Psoas muscle (tissue), 8 donors: Measurements from ENCODE around the gene CEP250. TPM values are rescaled to one million over a fixed set of nuclear protein-coding genes. Genes with fewer than 3 reads are reported as not detected.
A peak's percentile ranks its signal among the peaks of the same experiment; 100 is the strongest.

Experiments
- ATAC-seq, 4 donors: fragments of 200-7000 bp; cut with Tn5 transposase; one replicate each; pipeline ENCODE4 v1.9.1; 2020; ENCODE audit warnings: moderate library complexity in 3 of 4, mild to moderate bottlenecking in 2 of 4
- DNase-seq, 2 donors: peaks; one replicate each; pipeline ENCODE4 v3.0.0-alpha.2; 2020
- H3K27ac ChIP-seq: fragments of 200-600 bp; one replicate; pipeline ENCODE4 v1.8.0; 2022
- H3K27me3 ChIP-seq, 3 donors: fragments of 200-600 bp in 1 of 3; one replicate each; pipeline versions ENCODE4 v1.6.1 to v1.8.0; 2013 to 2022; ENCODE audit warnings: low read length in 2 of 3, mild to moderate bottlenecking in 2 of 3, moderate library complexity in 1 of 3; ENCODE audit not compliant: insufficient read depth in 3 of 3
- H3K36me3 ChIP-seq, 2 donors: fragments of 200-600 bp in 1 of 2; one replicate each; pipeline versions ENCODE4 v1.6.1 to v1.8.0; 2013 to 2022; ENCODE audit warnings: low read depth in 1 of 2, mild to moderate bottlenecking in 1 of 2, moderate library complexity in 1 of 2; ENCODE audit not compliant: insufficient read depth in 1 of 2
- H3K4me1 ChIP-seq: fragments of 200-600 bp; one replicate; pipeline ENCODE4 v1.8.0; 2022
- H3K4me3 ChIP-seq: fragments of 200-600 bp; one replicate; pipeline ENCODE4 v1.8.0; 2022; ENCODE audit warnings: mild to moderate bottlenecking
- H3K9me3 ChIP-seq: fragments of 200-600 bp; one replicate; pipeline ENCODE4 v1.8.0; 2022
- CTCF ChIP-seq: fragments of 200-600 bp; IDR thresholded peaks from one replicate; pipeline ENCODE4 v1.8.0; 2022; ENCODE audit warnings: antibody characterized with exemption
- WGBS, 3 donors: extraction: QIAGEN DNeasy Blood & Tissue Kit; methylation state at CpG; one replicate each; pipeline versions ENCODE4 v1.1.6 to v1.1.7; 2013; 5-methylcytosine and 5-hydroxymethylcytosine counted together
- intact Hi-C, 2 donors: fragments of 100-400 bp; cut with DNase I; formaldehyde crosslinking; loops; one replicate each; pipeline versions ENCODE4 v1.11.0 to v1.14.2; 2022
- polyA plus RNA-seq, 3 donors: library from polyadenylated mRNA; stranded (reverse); fragments of 200-250 nt; gene quantifications; one replicate each; pipeline ENCODE4 v1.2.3, GENCODE V29; 2013
- total RNA-seq, 4 donors: library from RNA; stranded (reverse); fragmentation: NEBNext Ultra II Directional in 2 of 4; extraction: Animal tissue kit (Norgen Biotek cat#: 25700) in 2 of 4; gene quantifications; one replicate each; pipeline versions ENCODE4 v1.2.1 to v1.2.4, GENCODE V29; 2021 to 2023
- donor health status: healthy with polysubstance abuse.
- donor health status: DM: no; HTN: no; CAD: no; lungs with moderate emphysema.
- donor health status: Bipolar disorder and iron deficiency.
- donor health status: healthy.
- donor health status: DM: yes; HTN: yes; CAD: no.
- donor health status: DM: no; HTN: no; CAD: no.
- donor health status: DM: no; HTN: no; CAD: no.
- donor health status: DM: yes; HTN: yes; CAD: no.

CEP250 gene
- total and polyA plus RNA-seq, 7 donors: 4.2 to 19.3 (median 17.0) TPM

- Histone ChIP-seq H3K36me3 (peaks cover 5 to 74% of the 10 kb centered on the region in 2 donors), H3K4me1 (no peaks in the 10 kb centered on the region), H3K9me3 (no peaks in the 10 kb centered on the region), H3K4me3 (no peak overlapping the region), H3K27ac (no peak overlapping the region), H3K27me3 (no peaks in the 10 kb centered on the region)
- DNase-seq (peak in 1 of 2 donors; percentile 16), ATAC-seq (no peak)
- 95 to 96% (median 96%) methylated on average over 21 of the region's 21 CpGs for WGBS, 3 donors
- intact Hi-C loops: no loop called here
- no peak for TF ChIP-seq CTCF
These were observed 100.7 kb downstream of the CEP250 start for GRCh38 chr20:35555951-35556645.

GRCh38 chr20:35556871-35557270 is 101.5 kb downstream of the CEP250 start:
- DNase-seq (no peak), ATAC-seq (no peak)
- no peak for TF ChIP-seq CTCF
- H3K4me1 ChIP-seq: no peaks in the 10 kb centered on the region
- 94 to 97% (median 96%) methylated on average over 8 of the region's 8 CpGs for WGBS, 3 donors
- no peaks in the 10 kb centered on the region for H3K27me3 ChIP-seq
- no peak overlapping the region for H3K27ac ChIP-seq
- H3K4me3 ChIP-seq: no peak overlapping the region
- H3K36me3 ChIP-seq: peaks cover 2 to 66% of the 10 kb centered on the region in 2 donors
- H3K9me3 ChIP-seq: no peaks in the 10 kb centered on the region
- intact Hi-C loops: no loop called here

- 88 to 95% (median 89%) methylated on average over 4 of the region's 4 CpGs for WGBS, 3 donors
- no peaks in the 10 kb centered on the region for H3K4me1 ChIP-seq
- ATAC-seq: no peak
- peaks cover 0 to 52% of the 10 kb centered on the region in 2 donors for H3K36me3 ChIP-seq
- no peak overlapping the region for H3K4me3 ChIP-seq
- TF ChIP-seq CTCF: no peak
- H3K9me3 ChIP-seq: no peaks in the 10 kb centered on the region
- H3K27ac ChIP-seq: no peak overlapping the region
- intact Hi-C loops: no loop called here
- no peaks in the 10 kb centered on the region for H3K27me3 ChIP-seq
- peak in 1 of 2 donors; percentile 22 for DNase-seq
These were observed 103.1 kb downstream of the CEP250 start for GRCh38 chr20:35558451-35558850.

GRCh38 chr20:35559042-35559693 is 103.8 kb downstream of the CEP250 start:
- no peak for TF ChIP-seq CTCF
- intact Hi-C loops: no loop called here
- H3K27me3 ChIP-seq: no peaks in the 10 kb centered on the region
- H3K27ac ChIP-seq: no peak overlapping the region
- H3K4me1 ChIP-seq: no peaks in the 10 kb centered on the region
- WGBS, 3 donors: 86 to 88% (median 87%) methylated on average over 22 to 24 of the region's 24 CpGs
- ATAC-seq (no peak), DNase-seq (peak in 1 of 2 donors; percentile 49)
- H3K36me3 ChIP-seq: peaks cover 0 to 45% of the 10 kb centered on the region in 2 donors
- no peak overlapping the region for H3K4me3 ChIP-seq
- no peaks in the 10 kb centered on the region for H3K9me3 ChIP-seq
